Measurements from ENCODE around the gene HSBP1L1.
"Not testable (repeated sequence)": the region's sequence is repeated elsewhere in the genome, so short reads cannot be mapped to it uniquely, and the experiment has no call there.

Gene HSBP1L1

GRCh38 chr18:79989195-79989497 is 24.7 kb downstream of the HSBP1L1 start:
- no peak for TF ChIP-seq CTCF (IDR thresholded peaks at IDR 0.05; ENCODE audit: borderline replicate concordance, insufficient read depth, low read depth, low read length)
- peak overlapping the region; percentile 87 for H3K4me3 ChIP-seq (ENCODE audit: low read depth, low read length)

GRCh38 chr18:79991494-79991893 is 27.1 kb downstream of the HSBP1L1 start:
- TF ChIP-seq CTCF (IDR thresholded peaks at IDR 0.05; ENCODE audit: borderline replicate concordance, insufficient read depth, low read depth, low read length): no peak

GRCh38 chr18:79999701-80000100 is 35.3 kb downstream of the HSBP1L1 start:
- not testable (repeated sequence) for H3K4me3 ChIP-seq (ENCODE audit: low read depth, low read length)

More at GRCh38 chr18:79991494-79991893, 27.1 kb downstream of the HSBP1L1 start:
- H3K4me3 ChIP-seq (ENCODE audit: low read depth, low read length): no peak overlapping the region

- no peak overlapping the region for H3K4me3 ChIP-seq (ENCODE audit: low read depth, low read length)
- TF ChIP-seq CTCF (IDR thresholded peaks at IDR 0.05; ENCODE audit: borderline replicate concordance, insufficient read depth, low read depth, low read length): no peak
Observed at GRCh38 chr18:80000877-80001276, 36.4 kb downstream of the HSBP1L1 start.

- H3K4me3 ChIP-seq (ENCODE audit: low read depth, low read length): no peak overlapping the region
- no peak for TF ChIP-seq CTCF (IDR thresholded peaks at IDR 0.05; ENCODE audit: borderline replicate concordance, insufficient read depth, low read depth, low read length)
Observed at GRCh38 chr18:80002468-80002867, 38.0 kb downstream of the HSBP1L1 start.

GRCh38 chr18:80004600-80005342 is 40.3 kb downstream of the HSBP1L1 start:
- H3K4me3 ChIP-seq (ENCODE audit: low read depth, low read length): no peak overlapping the region
- no peak for TF ChIP-seq CTCF (IDR thresholded peaks at IDR 0.05; ENCODE audit: borderline replicate concordance, insufficient read depth, low read depth, low read length)

GRCh38 chr18:80006724-80007123 is 42.3 kb downstream of the HSBP1L1 start:
- H3K4me3 ChIP-seq (ENCODE audit: low read depth, low read length): no peak overlapping the region
- no peak for TF ChIP-seq CTCF (IDR thresholded peaks at IDR 0.05; ENCODE audit: borderline replicate concordance, insufficient read depth, low read depth, low read length)

All from GM12875 (cell line).